HG02759 (cell line): ENCODE measurements around the gene FXYD2.

Experiments
- ATAC-seq: cut with Tn5 transposase; IDR thresholded peaks from one replicate; pipeline ENCODE4 v1.9.1; 2021; ENCODE audit warnings: mild to moderate bottlenecking, moderate library complexity; ENCODE audit not compliant: unreplicated experiment

FXYD2 gene

DNA sequence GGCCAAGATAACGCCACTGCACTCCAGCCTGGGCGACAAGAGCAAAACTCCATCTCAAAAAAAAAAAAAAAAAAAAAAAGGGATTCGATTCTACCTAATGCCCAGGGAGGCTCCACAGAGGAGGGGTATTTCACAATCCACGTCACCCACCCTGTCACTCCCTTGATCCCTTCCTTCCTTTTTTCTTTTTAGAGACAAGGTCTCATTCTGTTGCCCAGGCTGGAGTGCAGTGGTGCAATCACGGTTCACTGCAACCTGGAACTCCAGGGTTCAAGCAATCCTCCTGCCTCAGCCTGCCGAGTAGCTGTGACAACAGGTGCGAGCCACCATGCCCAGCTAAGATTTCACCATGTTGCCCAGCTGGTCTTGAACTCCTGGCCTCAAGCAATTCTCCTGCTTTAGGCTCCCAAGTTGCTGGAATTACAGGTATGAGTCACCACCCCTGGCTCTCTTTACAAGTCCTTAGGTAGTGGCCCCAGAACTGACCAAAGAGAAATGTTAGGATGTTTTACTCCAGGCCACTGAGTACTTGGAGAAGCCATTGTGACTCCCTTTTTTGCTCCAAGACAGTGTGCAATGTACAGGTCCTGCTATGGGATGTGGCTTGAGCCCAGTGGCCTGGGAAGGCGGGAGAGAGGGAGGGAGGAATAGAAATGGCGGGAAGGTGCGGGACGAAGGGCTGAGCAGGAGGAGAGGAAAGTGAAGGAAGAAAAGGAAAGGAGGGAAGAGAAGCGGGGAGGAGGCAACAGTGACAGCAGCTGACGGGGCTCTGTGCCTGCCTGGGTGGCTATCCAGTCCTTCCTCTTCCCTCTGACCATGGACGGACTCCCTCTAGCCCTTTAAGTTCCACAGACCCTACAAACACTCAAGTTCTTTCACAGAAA is 11.8 kb upstream of the FXYD2 start:
- no peak for ATAC-seq

- no peak for ATAC-seq
Observed at GRCh38 chr11:117835576-117835975, 11.0 kb upstream of the FXYD2 start.

DNA sequence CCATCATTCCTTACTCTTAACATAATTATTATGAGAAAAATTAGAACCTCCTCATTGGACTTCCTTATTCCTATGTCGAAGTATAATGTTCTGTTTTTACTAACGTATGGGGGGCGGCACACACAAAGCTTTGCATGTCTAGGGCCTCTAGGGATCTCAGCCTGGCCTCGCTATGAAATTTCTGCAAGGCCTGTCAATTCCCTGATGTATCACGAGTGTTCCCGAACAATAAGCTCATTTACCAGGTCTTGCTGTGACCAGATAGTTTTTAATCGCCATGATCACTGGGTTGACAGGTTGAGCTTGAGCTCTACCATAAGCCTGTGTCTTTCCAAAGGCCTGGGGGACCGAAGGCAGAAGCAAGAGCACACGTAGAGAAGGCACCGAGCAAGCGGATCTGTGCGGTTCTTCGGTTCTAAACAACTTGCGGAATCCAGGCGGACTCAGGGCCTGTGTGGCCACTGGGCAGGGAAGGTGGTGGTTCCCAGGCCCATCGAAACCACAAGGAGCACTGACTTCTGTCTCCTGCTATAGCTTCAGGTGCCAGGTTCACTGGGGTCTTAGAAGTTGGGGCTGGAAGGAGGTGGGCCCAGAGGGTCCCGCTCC is 10.4 kb upstream of the FXYD2 start:
- no peak for ATAC-seq

DNA sequence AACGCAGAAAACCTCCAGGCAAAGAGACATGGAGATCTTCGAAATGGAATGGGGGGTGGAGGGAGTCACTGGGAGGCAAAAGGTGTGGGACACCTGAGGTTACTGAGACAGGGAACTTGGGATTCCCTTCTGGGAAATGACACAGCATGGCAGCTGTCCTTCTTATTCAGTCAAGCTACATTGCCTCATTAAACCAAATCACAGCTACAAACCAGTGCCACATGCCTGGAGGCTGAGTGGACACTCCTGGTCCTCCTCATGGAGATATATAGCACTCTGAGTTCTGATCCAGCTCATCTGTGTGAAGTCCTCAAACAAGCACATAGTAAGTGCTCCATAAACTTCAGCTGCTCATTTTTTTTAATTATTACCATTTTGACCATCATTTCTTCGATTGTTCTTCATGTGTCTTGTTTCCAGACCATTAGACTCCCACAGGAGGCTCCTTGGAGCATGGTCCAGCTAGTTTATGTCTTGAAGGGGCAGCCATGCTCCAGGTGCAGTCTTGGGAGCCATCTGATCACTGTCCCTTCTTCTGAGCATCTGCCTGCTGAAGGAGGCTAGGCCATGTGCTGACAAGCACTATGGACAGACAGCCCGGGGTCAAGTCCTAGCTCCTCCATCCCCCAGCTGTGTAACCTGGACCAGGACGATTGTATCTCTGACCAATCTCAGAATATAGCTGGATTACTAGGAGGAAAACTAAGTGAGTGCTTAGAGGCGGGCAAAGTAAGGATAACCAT is 9.7 kb upstream of the FXYD2 start:
- no peak for ATAC-seq

DNA sequence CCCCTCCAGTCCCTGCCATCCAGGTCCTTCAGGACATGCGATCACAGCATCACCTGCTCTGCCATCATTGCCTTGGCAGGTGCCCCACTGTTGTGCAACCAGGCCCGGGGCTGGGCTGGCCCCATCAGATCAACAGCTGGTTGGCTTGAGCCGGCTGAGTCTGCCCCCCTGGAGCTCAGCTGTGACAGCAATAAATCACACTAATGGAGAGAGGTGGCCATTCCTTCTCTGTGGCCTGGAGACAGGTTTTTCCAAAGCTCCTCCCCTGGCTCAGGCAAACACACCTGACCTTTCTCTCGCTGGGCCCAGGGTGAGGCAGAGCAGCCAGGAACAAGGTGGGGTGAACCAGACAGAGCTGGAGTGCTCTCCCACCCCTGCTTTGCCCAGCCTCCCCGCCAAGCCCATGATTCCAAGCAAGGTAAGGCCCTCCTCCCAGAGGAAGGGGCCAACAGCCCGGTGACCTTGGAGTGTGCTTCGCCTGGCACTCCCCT is 8.9 kb upstream of the FXYD2 start:
- ATAC-seq: no peak

DNA sequence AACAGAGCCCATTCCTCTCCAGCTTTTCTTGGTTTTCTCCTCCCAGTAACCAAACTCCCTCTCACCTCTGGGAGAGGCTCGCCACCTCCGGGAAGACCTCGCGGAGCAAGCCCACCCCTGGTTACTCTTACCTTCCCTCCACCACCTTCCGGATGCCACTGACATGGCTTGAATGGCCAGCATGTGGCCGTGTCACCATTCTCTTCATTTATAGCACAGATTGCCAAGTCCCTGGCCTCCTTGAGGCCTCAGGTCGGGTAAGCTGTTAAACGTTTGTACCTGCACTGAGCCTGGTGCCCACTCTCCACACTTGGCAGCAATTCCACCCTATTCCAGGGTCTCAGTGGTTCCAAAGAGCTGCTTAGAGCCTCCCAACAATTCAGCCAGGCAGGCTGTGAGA is 8.0 kb upstream of the FXYD2 start:
- ATAC-seq: no peak

DNA sequence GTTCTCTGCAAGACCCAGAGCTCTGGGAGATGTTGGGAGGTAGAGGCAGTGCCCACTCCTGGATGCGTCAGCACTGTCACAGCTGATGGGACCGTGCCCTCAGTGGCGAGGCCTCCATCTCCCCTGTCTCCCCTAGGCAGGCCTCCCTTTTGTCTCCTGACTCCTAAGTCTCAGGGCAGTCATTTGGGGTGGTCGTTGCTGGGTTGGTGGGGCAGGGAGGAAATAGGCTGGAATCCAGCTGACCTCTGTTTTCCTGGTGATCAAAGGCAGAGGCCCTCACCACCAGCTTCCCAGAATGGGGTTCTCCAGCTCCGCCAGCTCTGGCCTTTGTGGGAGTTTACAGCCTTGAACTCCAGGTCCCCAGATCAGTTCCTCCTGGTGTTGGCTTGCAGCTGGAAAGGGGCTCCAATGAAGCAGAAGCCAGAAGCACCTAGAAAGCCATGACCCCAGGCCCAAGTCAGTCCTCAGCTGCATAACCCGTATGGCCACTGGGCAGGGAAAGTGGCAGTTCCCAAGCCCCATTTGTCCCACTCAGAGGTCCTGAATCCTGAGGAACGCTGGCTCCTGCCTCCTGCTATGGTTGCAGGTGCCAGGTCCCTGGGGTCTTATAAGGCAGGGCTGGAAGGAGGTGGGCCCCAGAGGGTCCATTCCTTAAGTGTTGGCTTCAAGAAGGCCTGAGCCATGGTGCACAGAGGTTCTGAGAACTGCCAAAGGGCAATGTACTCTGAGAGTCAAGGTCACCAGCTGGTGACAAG is 7.3 kb upstream of the FXYD2 start:
- ATAC-seq: no peak

DNA sequence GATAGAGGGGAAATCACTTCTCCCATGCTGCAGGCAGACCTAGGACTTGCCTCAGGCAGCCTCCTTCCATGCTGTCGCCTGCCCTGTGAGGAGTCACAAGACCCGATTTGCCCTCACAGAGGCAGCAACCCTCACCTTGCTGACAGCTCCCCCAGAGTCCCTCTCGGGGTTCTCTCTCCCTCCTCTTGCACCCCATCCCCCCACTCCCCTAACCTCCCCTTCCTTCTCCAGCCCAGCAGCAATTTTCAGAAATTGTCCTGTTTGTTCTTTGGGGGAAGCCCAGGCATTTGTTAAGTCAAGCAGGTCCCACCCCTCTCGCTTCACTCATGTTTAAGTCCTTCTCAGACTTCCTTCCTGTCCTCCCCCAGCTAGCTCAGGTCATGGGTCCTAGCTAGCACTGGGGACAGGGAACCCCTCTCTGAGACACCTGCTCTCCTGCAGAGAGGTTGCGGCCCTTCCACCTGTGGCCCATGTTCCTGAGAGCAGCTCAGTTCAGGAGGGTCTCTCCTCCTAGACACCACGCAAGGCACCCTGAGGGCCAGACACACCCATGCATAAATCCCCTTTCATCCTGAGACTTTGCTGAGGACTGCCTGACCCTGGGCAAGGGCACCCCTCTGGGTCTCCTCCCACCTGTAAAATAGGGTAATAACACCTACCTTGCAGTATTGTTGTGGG is 6.3 kb upstream of the FXYD2 start:
- no peak for ATAC-seq

DNA sequence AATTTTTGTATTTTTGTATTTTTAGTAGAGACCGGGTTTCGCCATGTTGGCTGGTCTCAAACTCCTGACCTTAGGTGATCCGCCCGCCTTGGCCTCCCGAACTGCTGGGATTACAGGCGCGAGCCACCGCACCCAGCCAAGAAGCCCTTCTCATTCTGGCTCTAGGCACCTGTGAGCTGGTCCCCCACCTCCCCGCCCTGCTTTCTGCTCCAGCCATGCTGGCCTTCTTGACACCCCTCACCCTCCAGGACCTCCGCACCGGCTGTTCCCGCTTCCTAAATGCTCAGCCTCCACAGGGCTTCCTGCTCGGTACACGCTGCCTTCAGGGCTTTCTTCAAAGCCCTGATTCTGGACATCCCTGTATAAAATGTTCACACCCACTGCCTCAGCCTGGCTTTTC is 5.5 kb upstream of the FXYD2 start:
- ATAC-seq: no peak

- ATAC-seq: no peak
Observed at GRCh38 chr11:117829369-117829725, 4.8 kb upstream of the FXYD2 start.

GRCh38 chr11:117828611-117829368 is 4.2 kb upstream of the FXYD2 start:
- ATAC-seq: peak; percentile 78

DNA sequence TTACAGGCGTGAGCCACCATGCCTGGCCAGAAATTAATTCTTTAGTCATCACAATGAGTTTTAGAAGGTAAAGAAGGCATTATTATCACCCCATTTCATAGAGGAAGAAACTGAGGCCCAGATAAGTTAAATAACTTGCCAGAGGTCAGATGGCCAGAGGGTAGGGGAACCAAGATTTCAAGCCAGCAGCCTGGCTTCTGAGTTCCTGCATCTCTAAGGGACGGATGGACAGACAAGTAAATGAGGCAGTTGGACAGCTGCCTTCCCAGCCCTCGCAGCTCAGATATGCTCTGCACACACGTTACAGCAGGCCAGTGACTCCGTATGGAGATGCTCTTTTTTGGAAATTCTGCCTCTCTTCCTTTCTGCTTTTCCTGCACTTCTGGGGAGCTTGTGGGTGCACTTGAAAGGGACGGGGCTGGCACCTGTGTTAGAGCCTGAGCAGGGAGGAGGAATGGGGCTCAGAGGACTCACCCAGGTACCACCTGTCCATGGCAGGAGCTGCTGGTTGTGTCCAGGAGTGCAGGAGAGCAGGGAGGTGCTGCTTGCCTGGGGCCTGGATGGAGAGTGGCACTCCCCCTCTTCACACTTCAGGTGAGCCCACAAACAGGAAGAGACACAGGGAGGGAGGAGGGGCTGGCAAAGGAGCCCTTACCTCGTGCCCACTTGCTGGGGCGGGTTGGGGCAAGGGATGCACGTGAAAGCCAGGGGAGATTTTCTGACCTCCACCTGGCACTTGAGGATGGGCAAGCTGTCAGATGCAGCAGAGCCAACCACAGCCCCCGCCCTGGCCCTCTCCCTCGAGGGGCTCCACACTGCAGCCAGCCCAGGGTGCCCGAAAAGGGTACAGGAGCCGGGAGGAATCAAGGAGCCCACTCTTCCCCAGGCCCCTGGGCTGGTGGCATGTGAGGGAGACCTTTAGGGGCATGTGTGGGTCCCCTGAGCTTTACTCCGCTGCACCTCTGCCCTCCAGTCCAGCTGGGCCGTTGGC is 3.3 kb upstream of the FXYD2 start:
- no peak for ATAC-seq

DNA sequence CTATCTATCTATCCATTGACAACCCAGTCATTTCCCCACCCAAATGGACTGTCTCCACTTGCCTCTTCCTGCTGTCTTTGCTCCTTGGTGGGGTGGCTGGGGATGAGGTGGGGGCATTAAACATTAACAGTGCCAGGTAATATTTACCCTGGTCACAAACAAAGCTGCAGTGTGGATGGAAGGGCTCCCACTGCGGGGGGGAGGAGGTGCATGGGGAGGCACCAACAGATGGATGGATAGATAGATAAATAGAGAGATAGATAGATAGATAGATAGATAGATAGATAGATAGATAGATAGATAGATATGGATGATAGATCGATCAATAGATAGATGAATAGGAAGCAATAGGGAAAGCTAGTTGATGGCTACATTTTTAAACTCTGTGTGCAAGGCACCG is 2.3 kb upstream of the FXYD2 start:
- ATAC-seq: no peak

GRCh38 chr11:117826190-117826570 is 1.6 kb upstream of the FXYD2 start:
- no peak for ATAC-seq

DNA sequence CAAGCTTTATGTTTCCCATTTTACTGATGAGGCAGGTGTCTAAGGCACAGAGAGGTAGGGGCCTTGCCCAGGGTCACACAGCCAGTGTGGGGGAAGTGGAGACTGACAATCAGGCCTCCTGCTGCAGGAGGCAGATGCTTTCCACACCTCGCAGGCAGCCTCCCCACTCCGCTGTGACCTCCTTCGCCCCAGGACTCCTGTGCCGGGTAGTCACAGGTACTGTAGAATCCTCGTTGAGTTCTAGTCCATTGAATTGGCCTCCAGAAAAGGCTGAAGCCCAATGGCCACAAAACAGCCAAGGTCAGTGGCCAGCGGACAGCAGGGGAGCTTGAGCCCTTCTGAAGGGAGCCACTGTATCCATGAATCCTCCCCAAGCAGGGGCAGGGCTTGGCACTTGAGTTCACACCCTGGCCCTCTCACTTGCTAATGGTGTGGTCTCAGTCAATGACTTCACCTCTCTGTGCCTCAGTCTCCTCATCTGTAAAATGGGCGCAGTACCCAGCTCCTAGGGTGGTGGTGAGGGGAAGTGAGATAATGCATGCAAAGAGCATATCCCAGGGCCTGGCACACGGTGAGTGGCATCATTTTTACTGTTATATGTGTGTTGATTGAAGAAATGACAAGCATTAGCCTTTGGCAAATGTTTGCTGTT is 1.1 kb upstream of the FXYD2 start:
- no peak for ATAC-seq

DNA sequence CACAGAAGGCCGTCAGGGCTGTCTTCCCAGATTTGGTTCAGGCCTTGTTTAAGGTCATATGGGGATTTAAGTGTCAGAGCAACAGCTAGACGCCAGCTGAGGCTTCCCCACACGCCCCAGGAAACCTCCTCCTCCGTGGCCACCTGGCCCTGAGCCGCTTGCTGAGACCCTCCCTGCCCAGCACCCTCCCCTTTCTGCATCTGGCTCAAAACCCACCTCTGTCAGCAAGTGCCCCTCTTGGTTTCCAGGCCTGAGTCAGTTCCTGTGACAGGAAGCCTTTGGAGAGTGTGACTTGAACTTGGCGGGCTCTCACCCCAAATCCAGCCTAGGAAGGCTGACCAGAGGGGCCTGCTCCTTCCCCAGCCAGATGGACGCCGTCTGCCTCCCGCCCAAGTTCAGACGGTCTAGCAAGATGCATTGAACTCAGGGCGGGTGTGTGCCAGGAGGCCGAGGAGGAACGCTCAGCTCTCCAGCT is 561 bp downstream of the FXYD2 start:
- ATAC-seq: no peak

- ATAC-seq: no peak
Observed at GRCh38 chr11:117823294-117823945, 1.1 kb downstream of the FXYD2 start.
